Right kidney (tissue), 1 donor: ENCODE results near the gene PRKAG2.

Experiments
- DNase-seq: peaks from one replicate; pipeline ENCODE4 v3.0.0-alpha.2; 2016

Gene PRKAG2

DNA sequence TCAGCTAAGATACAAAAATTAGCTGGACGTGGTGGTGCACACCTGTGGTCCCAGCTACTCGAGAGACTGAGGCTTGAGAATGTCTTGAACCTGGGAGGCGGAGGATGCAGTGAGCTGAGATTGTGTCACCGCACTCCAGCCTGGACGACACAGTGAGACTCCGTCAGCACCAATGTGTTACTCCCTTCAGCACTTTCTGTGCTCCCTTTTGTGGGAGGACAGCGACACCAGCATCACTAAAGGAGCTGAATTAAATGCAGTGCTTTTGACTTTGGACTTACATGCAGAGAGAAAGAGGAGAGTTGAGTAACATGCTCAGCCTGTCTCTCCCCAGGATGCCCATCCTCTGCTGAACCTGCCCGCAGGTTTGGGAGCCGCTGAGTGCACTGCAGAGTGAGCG, 265.0 kb downstream of the PRKAG2 start:
- DNase-seq: no peak

DNA sequence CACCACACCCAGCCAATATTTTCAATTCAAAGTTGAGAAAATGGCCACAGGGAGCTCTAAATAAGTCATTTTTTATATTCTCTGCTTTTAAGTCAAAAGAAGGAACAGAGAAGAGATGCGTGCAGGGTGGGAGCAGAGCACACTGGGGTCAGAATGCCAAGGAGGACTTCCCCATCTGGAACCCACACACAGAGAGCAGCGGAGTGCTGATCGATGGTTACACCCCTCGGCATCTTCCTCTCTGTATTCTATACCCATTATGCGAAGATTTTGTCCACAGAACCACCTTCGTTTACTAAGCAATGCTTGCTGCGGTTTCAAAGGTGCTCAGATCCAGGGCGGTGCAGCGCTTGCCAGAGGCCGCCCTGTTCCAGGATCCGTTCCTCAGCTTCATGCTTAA, 265.9 kb downstream of the PRKAG2 start:
- no peak for DNase-seq

DNA sequence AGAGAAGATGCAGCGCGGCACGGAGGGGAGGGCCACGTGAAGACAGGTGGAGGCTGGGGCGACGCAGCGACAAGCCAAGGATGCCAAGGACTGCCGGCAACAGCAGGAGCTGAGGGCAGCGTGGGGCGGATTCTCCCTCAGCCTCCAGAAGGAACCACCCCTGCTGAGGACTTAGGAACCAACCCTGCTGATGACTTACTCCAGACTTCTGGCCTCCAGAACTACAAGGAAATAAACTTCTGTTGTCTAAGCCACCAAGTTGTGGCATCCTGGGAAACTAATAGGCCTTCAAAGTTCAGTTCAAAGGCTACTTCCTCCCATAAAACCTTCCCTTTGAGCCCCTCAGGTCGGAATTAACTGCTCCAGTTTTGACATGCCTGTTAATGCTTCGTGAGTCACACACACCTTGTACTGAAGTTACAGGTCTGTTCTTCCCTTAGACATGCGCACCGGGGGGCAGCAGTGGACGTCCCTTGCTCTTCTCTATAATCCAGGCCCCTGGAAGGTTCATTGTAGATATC, 268.8 kb downstream of the PRKAG2 start:
- DNase-seq: no peak

DNA sequence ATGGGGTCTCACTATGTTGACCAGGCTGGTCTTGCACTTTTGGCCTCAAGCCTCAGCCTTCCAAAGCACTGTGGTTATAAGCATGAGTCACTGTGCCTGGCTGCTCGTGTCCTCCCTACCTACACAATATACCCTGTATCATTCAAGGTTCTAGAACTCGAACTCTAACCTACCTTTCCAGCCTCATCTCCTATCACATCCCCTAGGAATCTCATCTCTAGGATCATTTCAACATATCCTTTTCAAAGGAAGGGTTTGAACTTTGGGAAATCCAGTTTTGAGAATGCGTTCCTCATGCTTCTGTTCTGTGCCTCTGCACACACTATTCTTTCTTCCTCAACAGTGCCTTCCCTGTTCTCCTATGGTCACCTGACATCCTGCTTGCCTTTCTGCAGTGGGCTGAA, 269.4 kb downstream of the PRKAG2 start:
- no peak for DNase-seq

DNA sequence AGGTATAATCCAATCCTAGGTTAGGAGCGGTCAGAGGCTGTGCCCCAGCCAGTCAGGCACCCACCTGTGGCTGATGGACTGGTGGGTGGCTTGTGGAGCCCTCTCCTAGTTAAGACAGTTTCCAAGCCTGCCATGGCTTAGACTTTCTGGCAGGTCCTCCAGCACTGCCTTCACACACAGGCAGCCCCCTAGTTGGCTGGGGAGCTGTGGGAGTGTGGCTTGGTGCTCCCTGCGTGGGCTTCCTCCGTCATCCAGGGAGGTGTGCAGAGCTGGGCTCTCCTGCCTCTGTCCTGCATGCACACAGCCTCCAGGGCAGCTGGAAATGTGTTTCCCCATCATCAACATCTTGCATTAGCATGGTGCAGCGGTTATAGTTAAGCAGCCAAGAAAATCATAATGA, 273.0 kb downstream of the PRKAG2 start:
- DNase-seq: no peak

DNA sequence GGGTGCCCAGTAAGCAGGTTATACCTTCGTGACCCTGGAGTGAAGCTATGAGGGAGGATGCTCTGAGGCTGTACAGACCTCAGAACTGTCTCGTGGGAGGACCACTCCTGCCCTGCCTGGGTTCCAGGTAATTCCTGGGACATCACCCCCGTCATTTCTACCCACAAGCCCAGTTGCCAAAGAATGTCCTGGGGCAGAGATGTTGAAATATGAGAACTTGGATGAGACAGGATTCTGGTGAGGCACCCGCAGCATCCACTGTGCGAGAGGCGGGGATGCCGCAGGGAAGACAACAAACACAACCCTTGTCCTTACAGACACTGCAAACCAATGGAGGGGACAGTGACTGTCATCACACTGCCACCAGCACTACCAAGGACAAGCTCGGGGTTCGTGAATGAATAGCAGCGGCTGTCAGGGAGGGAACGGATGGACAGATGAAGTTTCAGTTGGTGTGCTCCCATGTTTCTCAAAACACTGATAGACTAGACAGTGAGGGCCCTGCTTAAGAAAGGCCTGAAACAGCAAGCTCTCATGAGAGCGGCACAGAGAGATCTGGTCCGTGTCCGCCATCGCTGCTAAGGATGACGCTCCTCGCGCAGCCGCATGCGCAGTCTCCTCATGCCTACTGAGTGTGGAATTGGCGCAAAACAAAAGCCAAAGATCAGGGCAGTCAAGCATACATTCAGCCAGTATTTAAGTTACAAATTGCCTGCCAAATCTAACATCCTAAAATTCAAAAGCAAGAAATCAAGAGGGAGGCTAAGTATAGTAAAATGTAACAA, 275.2 kb downstream of the PRKAG2 start:
- no peak for DNase-seq

DNA sequence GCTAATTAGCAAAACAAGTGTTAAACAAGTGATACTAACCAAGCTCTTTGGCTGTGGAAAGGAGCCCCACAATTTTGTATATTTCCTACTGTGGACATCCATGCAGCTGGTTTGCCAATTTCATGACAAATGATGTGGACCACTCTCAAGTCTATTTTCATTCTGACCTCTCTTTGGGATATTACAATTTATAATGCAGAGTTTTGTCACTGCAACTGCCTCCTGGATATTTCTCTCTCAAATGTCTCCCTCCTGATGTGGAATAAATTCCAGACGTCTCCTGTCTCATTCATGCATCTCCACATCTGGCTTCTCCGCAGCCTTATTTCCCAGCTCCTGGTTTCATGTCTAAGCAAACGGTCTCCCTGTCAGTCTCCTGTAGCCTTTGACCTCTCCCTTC, 276.6 kb downstream of the PRKAG2 start:
- DNase-seq: no peak

DNA sequence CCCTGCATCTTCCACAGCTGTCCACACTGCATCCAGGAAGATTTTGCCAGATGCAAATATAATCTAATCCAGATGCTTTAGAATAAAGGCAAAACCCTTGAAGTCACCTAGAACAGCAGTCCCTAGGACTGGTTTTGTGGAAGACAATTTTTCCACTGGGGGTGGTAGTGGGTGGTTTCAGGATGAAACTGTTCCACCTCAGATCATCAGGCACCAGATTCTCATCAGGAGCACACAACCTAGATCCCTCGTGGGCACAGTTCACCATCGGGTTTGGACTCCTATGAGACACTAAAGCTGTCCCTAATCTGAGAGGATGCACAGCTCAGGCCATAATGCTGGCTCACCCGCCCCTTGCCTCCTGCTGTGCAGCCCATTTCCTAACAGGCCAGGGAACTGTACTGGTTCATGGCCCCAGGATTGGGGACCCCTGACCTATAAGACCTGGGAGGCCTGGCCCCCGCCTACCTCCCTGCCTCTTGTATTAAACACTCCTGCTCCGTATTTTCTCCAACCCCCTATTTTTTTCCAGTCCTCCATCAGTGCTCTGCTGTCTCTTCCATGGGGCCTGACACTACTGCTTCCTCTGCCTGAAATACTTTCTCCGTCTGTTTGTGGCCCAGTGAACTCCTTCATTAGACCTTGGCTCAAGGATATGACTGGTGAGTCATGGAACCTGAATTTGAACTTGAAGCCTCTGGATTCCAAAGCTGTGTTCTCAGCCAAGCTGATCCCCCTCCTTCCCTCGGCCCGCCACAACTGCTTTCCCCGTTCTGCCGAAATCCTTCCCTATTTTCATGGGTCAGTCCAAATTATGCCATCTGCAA, 277.3 kb downstream of the PRKAG2 start:
- DNase-seq: no peak

DNA sequence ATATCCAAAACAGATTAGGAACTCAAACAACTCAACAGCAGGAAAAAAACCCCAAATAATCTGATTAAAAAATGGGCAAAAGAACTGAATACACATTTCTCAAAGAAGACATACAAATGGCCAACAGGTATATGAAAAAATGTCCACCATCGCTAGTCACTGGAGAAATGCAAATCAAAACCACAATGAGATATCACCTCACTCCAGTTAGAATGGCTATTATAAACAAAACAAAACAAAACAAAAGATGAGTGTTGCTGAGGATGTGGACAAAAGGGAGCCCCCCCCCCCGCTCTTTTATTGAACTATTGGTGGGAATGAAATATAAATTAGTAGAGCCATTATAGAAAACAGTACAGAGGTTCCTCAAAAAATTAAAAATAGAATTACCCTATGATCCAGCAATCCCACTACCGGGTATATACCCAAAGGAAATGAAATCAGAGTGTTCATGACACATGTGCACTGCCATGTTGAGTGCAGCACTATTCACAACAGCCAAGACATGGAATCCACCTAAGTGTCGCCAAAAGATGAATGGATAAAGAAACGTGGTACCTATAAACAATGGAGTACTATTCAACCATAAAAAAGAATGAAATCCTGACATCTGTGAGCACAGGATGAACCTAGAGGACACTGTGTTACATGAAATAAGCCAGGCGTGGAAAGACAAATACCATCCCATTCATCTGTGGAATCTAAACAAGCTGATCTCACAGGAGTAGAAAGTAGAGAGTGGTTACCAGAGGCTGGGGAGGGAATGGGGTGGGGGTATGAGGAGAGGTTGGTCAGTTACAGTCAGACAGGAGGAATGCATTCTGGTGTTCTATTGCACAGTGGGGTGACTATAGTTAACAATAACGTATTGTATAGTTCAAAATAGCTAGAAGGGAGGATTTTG, 279.1 kb downstream of the PRKAG2 start:
- DNase-seq: no peak

DNA sequence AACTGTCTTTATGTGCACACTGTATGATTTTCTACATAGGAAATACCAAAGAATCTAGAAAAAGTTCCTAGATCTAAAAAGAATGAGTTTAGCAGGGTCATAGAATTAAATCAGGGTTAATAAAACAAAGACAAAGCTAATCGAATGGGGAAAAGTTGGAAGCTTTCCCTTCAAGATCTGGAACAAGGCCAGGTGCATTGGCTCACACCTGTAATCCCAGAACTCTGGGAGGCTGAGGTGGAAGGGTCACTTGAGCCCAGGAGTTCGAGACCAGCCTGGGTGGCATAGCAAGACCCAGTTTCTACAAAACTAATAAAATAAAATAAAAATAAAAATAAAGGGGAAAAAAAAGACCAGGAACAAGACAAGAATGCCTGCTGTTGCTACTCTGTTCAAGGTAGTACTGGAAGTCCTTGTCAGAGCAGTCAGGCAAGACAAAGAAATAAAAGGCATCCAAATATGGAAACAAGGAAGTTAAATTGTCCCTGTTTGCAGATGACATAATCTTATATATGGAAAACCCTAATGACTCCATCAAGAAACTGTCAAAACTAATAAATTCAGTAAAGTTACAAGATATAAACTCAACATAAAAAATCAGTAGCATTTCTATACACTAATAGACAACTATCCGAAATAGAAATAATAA, 281.1 kb downstream of the PRKAG2 start:
- DNase-seq: no peak

DNA sequence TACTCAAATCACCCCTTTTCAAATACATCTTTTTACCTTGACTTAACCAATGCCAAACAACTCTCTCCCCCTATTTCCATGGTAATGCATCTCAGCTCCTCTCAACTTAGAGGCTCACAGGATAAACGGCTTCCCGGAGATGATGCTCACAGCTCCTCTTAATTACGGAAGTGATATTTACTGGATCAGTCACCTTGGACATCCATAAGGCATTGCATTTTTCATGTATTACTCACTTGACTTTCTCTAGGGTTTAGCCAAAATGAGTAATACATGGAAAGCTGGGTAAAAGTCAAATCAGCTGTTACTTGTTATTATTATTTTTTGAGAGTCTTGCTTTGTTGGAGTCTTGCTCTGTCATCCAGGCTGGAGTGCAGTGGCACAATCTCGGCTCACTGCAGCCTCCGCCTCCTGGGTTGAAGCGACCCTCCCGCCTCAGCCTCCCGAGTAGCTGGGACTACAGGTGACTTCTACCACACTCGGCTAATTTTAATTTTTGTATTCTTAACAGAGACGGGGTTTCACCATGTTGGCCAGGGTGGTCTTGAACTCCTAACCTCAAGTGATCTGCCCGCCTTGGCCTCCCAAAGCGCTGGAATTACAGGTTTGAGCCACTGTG, 283.9 kb downstream of the PRKAG2 start:
- no peak for DNase-seq

DNA sequence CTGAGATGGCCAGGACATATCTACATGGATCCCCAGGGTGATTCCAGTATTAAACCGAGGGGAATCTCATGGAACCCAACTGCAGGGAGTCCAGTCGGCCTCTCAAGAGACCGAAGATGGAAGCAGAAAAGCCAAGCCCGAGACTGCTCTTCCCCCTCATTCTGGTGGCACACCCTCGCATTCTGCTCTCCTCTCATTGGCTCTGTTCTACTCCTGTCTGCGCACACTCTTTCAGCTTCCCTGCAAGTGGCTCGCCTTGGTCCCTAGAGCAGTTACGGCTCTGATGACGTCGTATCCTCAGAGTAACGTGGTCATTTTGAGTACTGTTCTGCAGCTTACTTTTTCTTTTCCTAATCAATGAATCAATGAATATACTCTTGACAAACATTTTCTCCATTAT, 284.6 kb downstream of the PRKAG2 start:
- no peak for DNase-seq

DNA sequence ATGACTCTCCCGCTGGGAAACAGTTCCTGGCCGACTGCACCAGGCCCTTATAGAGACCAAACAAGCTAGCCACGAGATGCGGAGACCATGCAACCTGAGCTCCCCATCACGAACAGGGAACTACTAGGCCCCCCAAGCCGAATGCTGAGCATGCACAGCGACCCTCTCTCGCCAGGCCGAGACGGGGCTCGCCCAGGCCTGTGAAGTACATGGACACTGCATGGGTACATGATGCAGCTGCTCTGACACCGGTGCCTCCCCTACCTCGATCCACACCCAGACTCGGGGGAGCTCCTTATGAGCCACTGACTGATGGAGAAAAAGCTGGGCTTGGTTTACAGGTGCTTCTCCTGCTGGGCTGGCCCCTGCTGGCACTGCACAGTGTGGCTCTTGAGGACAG, 285.0 kb downstream of the PRKAG2 start:
- DNase-seq: no peak

DNA sequence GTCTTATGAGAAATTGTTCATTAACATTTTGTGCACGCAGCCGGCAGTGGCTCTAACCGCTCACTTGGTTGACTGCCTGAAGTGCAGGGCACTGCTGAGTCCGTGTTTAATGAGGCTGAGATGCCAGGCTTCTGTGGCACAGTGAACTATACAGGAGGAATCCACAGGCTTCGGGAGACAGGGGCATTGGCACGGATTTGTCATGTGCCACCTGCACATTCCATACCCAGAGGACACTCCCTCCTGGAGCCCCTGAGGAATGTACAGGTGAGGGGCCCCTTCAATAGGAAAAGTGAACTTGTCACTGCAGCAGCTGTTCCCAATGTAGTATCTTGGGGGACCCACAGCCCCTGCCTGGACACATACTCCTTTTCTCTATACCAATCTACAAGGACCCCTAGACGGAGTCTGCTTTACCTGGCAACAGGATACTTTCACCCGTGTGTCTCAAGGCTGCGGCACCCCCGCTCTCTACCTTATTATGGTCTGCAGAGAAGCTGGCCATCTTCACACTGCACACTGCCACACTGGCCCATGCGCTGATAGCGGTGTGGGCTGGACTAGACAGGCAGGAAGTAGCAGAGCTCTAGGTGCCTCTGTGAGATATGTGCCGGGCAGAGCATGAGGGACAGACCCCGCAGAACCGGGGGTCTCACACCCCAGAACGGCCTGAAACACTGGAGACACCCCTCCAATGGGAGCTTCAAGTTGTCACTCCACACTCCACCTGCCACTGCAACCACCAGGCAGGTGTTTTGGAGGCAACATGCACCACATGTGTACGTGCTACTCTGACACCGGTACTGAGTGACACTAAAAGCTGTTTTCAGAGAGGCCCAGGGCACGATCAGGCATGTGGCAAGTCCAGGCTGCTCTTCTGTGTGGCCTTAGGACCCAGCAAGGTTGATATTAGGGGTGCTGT, 285.8 kb downstream of the PRKAG2 start:
- DNase-seq: peak; percentile 31

DNA sequence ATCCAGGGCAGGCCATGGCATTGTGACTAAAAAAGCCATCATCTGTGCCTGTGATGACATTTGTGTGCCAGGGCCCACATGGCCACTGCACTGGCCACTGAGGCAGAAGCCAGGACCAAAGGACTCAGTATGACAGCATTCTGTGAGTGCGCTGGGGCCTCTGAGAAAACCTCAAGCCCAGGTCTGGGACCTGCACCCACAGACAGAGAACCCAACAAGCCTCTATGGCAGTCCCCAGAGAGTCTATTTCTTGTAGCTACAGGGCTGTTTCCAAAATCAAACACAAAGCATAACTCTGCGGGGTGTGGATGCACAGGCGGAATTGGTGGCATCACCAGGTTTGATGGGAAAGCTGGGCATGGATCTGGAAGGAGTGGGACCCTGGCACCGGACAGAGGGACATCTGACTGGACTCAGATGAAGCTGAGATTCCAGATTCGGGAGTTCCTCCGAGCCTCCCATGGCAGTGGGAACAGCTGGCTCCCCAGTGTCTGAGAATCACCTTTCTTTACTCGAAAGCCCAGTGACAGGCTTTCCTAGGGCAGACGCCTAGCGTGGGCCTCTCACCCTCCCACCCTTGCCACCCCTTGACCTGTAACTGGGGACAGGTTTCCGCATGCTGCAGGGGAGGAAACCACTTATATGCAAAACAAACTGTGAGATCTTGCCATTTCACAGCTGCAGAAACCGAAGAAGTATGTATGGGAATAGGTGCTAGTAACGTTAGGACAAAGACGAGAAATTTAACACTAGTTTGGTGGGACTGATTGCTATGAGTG, 286.7 kb downstream of the PRKAG2 start:
- DNase-seq: no peak

DNA sequence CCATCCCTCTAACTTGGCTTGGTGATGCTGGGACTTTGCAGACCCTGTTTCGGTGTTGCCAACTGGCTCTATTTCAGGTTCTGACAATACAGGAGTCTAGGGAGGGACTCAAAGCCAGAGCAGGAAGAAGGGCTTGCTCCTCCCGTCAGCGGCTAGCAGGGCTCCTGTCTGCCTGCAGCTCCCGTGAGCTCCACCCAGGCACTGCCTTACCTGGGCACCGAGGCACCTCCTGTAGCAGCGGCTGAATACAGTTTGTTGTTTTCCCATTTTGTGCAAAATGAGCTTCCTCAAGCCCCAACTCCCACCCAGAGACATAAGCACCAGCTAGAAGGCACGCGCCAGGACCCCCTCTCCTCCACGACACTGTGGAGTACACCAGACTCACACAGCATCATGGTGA, 287.9 kb downstream of the PRKAG2 start:
- no peak for DNase-seq

DNA sequence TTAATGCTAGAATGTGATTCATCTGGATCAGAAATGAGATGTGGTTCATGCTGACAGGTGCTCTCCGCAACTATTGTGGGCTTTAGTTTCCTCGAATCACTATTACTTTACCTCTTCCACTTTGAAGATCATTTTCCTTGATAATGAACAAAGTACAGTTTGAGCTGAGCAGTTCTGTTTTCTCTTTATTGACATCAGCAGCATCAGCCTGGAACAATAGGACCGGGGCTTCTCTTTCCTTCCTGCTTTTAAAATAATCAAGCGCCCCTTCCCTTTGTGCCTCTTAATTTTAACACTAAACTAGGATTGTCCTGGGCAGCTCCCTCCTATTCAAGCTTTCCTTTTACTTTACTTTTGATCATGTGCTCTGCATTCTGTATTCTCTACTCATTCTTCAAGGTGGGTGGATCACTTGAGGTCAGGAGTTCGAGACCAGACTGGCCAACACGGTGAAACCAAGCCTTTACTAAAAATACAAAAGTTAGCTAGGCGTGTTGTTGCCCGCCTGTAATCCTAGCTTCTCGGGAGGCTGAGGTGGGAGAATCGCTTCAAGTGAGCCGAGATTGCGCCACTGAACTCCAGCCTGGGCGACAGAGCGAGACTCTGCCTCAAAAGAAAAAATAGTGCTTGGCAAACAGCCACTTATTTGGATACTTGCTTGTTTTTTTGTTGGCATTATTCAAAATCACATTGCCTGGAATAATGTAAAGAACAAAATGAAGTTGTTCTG, 290.2 kb downstream of the PRKAG2 start:
- DNase-seq: no peak

DNA sequence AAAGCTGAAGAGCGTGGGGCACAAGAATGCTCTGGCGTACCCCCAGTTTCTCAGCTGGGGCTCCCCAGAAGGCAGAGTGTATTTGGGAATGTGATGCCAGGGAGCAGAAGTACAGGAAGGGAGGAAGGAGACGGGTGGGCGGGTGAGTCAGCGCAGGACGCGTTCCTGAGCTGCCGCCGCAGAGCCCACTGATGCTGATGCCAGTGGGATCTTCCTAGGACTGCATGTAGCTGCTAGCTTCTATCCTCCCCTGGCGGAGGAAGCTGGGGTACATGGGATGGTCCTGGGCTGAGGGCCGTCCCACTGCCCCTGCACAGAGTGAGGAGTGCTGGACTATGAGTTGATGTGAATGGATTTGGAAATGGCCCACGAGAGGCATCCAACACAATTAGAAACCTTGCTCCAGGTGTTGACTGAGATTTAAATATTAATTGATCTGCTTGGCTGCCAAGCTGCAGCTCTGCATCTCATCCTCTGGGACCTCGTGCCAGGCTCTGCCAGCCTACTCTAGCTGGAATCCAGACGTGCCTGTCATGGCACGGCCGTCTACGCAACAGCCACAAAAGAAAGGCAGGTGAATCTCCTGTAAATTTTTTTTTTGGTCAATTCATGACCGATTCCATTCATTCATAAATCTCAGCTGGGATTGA, 291.0 kb downstream of the PRKAG2 start:
- no peak for DNase-seq
